HG03520 (cell line): Measurements from ENCODE around the gene GMIP.

Experiments
- ATAC-seq: cut with Tn5 transposase; IDR thresholded peaks from one replicate; pipeline ENCODE4 v1.9.1; 2021; ENCODE audit warnings: mild to moderate bottlenecking, moderate library complexity; ENCODE audit not compliant: unreplicated experiment

Gene GMIP

GRCh38 chr19:19661141-19661674 lies 17.8 kb upstream of the GMIP start:
- ATAC-seq: no peak

GRCh38 chr19:19659646-19660245 lies 16.3 kb upstream of the GMIP start:
- no peak for ATAC-seq

- ATAC-seq: no peak
Measured at GRCh38 chr19:19657397-19657783, 13.9 kb upstream of the GMIP start.

- ATAC-seq: no peak
Measured at GRCh38 chr19:19656451-19657396, 13.3 kb upstream of the GMIP start.

GRCh38 chr19:19655641-19656343 lies 12.3 kb upstream of the GMIP start:
- ATAC-seq: no peak

GRCh38 chr19:19655051-19655594 lies 11.7 kb upstream of the GMIP start:
- no peak for ATAC-seq

- ATAC-seq: no peak
Measured at GRCh38 chr19:19654441-19654840, 11.0 kb upstream of the GMIP start.

- no peak for ATAC-seq
Measured at GRCh38 chr19:19653597-19654147, 10.2 kb upstream of the GMIP start.

- ATAC-seq: no peak
Measured at GRCh38 chr19:19652482-19653295, 9.2 kb upstream of the GMIP start.

- no peak for ATAC-seq
Measured at GRCh38 chr19:19651076-19651475, 7.6 kb upstream of the GMIP start.

- ATAC-seq: no peak
Measured at GRCh38 chr19:19650331-19650730, 6.9 kb upstream of the GMIP start.

- no peak for ATAC-seq
Measured at GRCh38 chr19:19649580-19649995, 6.1 kb upstream of the GMIP start.

GRCh38 chr19:19649155-19649554 lies 5.7 kb upstream of the GMIP start:
- ATAC-seq: no peak

GRCh38 chr19:19647037-19647835 lies 3.8 kb upstream of the GMIP start:
- no peak for ATAC-seq

GRCh38 chr19:19645233-19645870 lies 1.9 kb upstream of the GMIP start:
- ATAC-seq: no peak

GRCh38 chr19:19644054-19644388 lies 564 bp upstream of the GMIP start:
- no peak for ATAC-seq

- ATAC-seq: no peak
Measured at GRCh38 chr19:19642506-19643157, 825 bp downstream of the GMIP start.

- no peak for ATAC-seq
Measured at GRCh38 chr19:19637523-19638251, 5.8 kb downstream of the GMIP start.
